Type B pancreatic cell (in vitro differentiated cells): ENCODE results near the gene ACAT2. TPM values are rescaled to one million over a fixed set of nuclear protein-coding genes. Genes with fewer than 3 reads are reported as not detected.
"Not testable (repeated sequence)": the region's sequence is repeated elsewhere in the genome, so short reads cannot be mapped to it uniquely, and the experiment has no call there.

ENCODE experiments used
- DNase-seq: peaks from one replicate; pipeline ENCODE4 v3.0.0; 2021; ENCODE audit warnings: mixed read lengths; ENCODE audit not compliant: unreplicated experiment; ENCODE audit errors: extremely low spot score
- H3K27ac Mint-ChIP-seq: 2 replicates; pipeline ENCODE4 v1.8.0; 2021; ENCODE audit warnings: mild to moderate bottlenecking, mixed read lengths
- H3K27me3 Mint-ChIP-seq: 2 replicates; pipeline ENCODE4 v1.8.0; 2021; ENCODE audit warnings: mixed read lengths
- H3K36me3 Mint-ChIP-seq: 2 replicates; pipeline ENCODE4 v1.8.0; 2021; ENCODE audit warnings: mixed read lengths
- H3K4me1 Mint-ChIP-seq: one replicate; pipeline ENCODE4 v1.8.0; 2021; ENCODE audit warnings: mixed read lengths; ENCODE audit not compliant: unreplicated experiment
- H3K4me3 Mint-ChIP-seq: 2 replicates; pipeline ENCODE4 v1.8.0; 2021; ENCODE audit warnings: mild to moderate bottlenecking, mixed read lengths
- H3K9me3 Mint-ChIP-seq: 2 replicates; pipeline ENCODE4 v1.8.0; 2021; ENCODE audit warnings: mixed read lengths
- CTCF ChIP-seq: fragments of 200-600 bp; sonication (generic); conservative IDR thresholded peaks from 2 replicates; pipeline ENCODE4 v1.5.0; 2021; ENCODE audit warnings: antibody characterized with exemption, mild to moderate bottlenecking
- total RNA-seq: library from RNA; stranded (reverse); gene quantifications from 2 replicates; pipeline ENCODE4 v1.2.1, GENCODE V29; 2021; ENCODE audit warnings: low replicate concordance

Gene ACAT2
- total RNA-seq, 1 donor from 2014 or later: 67.4 TPM

DNA sequence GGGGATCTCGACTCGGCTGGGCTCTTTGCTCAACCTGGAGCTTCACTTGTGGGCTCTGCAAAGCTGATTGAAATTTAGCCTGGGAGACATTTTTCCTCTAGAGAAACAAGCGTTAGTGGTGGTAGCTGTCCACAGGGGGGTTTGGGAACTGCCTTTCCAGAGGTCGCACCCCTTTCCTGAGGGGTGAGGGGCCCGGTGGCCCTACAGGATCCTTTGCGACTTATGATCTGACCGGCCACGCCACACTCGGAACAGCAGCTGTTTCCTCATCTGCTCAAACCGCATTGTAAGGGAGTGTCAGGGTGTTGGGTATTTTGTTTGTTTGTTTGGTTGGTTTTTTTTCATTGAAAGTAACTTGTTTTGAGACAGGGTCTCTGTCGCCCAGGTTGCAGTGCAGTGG lies 59.3 kb downstream of the ACAT2 start:
- Mint-ChIP-seq H3K4me1 (no peaks in the 10 kb centered on the region), H3K27me3 (peaks cover 19% of the 10 kb centered on the region), H3K9me3 (no peaks in the 10 kb centered on the region), H3K27ac (no peak overlapping the region), H3K4me3 (no peak overlapping the region), H3K36me3 (no peaks in the 10 kb centered on the region)
- no peak for TF ChIP-seq CTCF
- no peak for DNase-seq

- no peaks in the 10 kb centered on the region for H3K36me3 Mint-ChIP-seq
- TF ChIP-seq CTCF: no peak
- DNase-seq: no peak
- H3K27me3 Mint-ChIP-seq: peaks cover 19% of the 10 kb centered on the region
- no peak overlapping the region for H3K27ac Mint-ChIP-seq
- H3K4me3 Mint-ChIP-seq: no peak overlapping the region
- no peaks in the 10 kb centered on the region for H3K4me1 Mint-ChIP-seq
- no peaks in the 10 kb centered on the region for H3K9me3 Mint-ChIP-seq
Measured at GRCh38 chr6:159821726-159822125, 59.9 kb downstream of the ACAT2 start.

DNA sequence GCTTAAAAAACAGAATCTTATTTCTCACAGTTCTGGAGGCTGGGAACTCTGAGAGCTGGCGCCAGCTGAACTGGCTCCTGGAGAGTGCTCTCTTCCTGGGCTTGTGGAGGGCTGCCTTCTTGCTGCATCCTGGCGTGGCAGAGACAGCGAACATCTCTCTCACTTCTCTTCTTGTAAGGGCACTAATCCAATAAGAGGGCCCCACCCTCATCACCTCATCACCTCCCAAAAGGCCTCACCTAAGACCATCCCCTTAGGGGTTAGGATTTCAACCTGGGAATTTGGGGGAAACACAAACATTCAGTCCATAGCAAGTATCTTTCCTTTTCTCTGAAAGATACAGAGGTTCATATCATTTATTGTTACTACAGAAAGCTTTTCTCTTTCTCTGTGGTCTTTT lies 62.1 kb downstream of the ACAT2 start:
- H3K36me3 Mint-ChIP-seq: no peaks in the 10 kb centered on the region
- no peaks in the 10 kb centered on the region for H3K9me3 Mint-ChIP-seq
- TF ChIP-seq CTCF: no peak
- H3K27me3 Mint-ChIP-seq: peaks cover 19% of the 10 kb centered on the region
- H3K27ac Mint-ChIP-seq: no peak overlapping the region
- H3K4me3 Mint-ChIP-seq: no peak overlapping the region
- H3K4me1 Mint-ChIP-seq: no peaks in the 10 kb centered on the region
- DNase-seq: no peak

DNA sequence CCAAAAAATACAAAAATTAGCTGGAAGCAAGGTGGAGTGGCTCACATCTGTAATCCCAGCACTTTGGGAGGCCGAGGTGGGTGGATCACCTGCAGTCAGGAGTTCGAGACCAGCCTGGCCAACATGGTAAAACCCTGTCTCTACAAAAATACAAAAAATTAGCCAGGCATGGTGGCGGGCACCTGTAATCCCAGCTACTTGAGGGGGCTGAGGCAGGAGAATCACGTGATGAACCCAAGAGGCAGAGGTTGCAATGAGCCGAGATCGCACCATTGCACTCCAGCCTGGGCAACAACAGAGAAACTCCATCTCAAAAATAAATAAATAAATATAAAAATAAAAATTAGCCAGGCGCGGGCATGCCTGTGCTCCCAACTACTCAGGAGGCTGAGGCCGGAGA lies 62.8 kb downstream of the ACAT2 start:
- H3K4me3 Mint-ChIP-seq, H3K27ac Mint-ChIP-seq, H3K36me3 Mint-ChIP-seq, H3K9me3 Mint-ChIP-seq, H3K4me1 Mint-ChIP-seq, DNase-seq: not testable (repeated sequence)
- peaks cover 15% of the 10 kb centered on the region for H3K27me3 Mint-ChIP-seq

DNA sequence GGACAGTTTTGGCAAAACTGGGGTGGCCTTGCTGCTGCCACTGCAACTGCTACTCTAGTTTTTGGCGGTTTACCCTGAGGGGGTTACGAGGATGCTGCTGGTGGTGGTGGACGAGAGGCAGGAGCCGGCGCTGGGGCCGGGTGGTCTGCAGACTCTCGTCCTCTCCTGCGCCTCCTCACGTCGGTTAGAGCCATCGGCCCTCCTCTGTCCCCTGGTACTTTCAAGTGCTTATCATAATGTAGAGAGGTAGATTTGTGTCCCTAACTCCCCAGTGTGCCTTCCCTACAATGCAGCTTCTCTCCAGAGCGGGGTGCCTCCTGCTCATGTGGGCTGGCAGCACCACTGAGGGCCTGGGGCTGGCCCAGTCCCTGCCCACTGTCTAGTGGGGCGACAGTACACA lies 64.2 kb downstream of the ACAT2 start:
- Mint-ChIP-seq H3K4me1 (peaks cover 4% of the 10 kb centered on the region), H3K4me3 (no peak overlapping the region), H3K9me3 (no peaks in the 10 kb centered on the region), H3K27ac (no peak overlapping the region), H3K36me3 (no peaks in the 10 kb centered on the region), H3K27me3 (peaks cover 13% of the 10 kb centered on the region)
- TF ChIP-seq CTCF: no peak
- DNase-seq: no peak

- no peaks in the 10 kb centered on the region for H3K9me3 Mint-ChIP-seq
- H3K27me3 Mint-ChIP-seq: peaks cover 16% of the 10 kb centered on the region
- no peaks in the 10 kb centered on the region for H3K36me3 Mint-ChIP-seq
- no peak overlapping the region for H3K4me3 Mint-ChIP-seq
- no peak for DNase-seq
- no peak for TF ChIP-seq CTCF
- no peak overlapping the region for H3K27ac Mint-ChIP-seq
- H3K4me1 Mint-ChIP-seq: peaks cover 4% of the 10 kb centered on the region
Measured at GRCh38 chr6:159826968-159827647, 65.3 kb downstream of the ACAT2 start.
